Thoracic aorta (tissue), 2 donors: ENCODE measurements around the gene OR13C2. TPM values are rescaled to one million over a fixed set of nuclear protein-coding genes. Genes with fewer than 3 reads are reported as not detected.

ENCODE experiments used
- ATAC-seq: fragments of 150-250 bp; one replicate; pipeline ENCODE4 v1.8.0; 2017; ENCODE audit warnings: low read depth; ENCODE audit not compliant: insufficient number of reproducible peaks, low FRiP score
- DNase-seq: peaks from one replicate; pipeline ENCODE4 v3.0.0-alpha.2; 2020; ENCODE audit warnings: low spot score
- H3K27ac ChIP-seq, 2 donors: fragments of 200-600 bp; sonication (generic); 1 replicate in 1 of 2; 2 replicates in 1 of 2; pipeline ENCODE4 v1.5.1; 2016; ENCODE audit warnings: mild to moderate bottlenecking in 2 of 2, moderate library complexity in 2 of 2
- H3K27me3 ChIP-seq: fragments of 200-600 bp; sonication (generic); replicated peaks from 2 replicates; pipeline ENCODE4 v1.6.0; 2016; ENCODE audit warnings: mild to moderate bottlenecking; ENCODE audit not compliant: insufficient read depth
- H3K36me3 ChIP-seq: fragments of 200-600 bp; sonication (generic); one replicate; pipeline ENCODE4 v1.5.1; 2016
- H3K4me1 ChIP-seq, 2 donors: fragments of 200-600 bp; sonication (generic); 1 replicate in 1 of 2; 2 replicates in 1 of 2; pipeline versions ENCODE4 v1.5.1 to v1.6.0; 2016; ENCODE audit warnings: low read depth in 2 of 2, mild to moderate bottlenecking in 1 of 2; ENCODE audit not compliant: control insufficient read depth in 1 of 2
- H3K4me3 ChIP-seq: fragments of 200-600 bp; sonication (generic); 2 replicates; pipeline ENCODE4 v1.5.1; 2016; ENCODE audit warnings: mild to moderate bottlenecking
- H3K9me3 ChIP-seq: fragments of 200-600 bp; sonication (generic); 2 replicates; pipeline ENCODE4 v1.5.1; 2016
- total RNA-seq, 2 donors: library from RNA; depleted of rRNA; stranded (reverse); fragments of >200 nt; gene quantifications; one replicate each; pipeline versions ENCODE4 v1.1.0 to v1.2.3, GENCODE V29; 2016
- TF ChIP-seq, protein P1 (sequence below): fragments of 200-600 bp; sonication (generic); IDR thresholded peaks from one replicate; pipeline ENCODE4 v1.5.1; 2019; ENCODE audit warnings: antibody characterized with exemption

OR13C2 gene
- total RNA-seq, 2 donors from 2014 or later, result not detected

- Histone ChIP-seq H3K27ac (no peak overlapping the region), H3K27me3 (no peaks in the 10 kb centered on the region), H3K9me3 (no peaks in the 10 kb centered on the region), H3K4me1 (no peaks in the 10 kb centered on the region), H3K4me3 (no peak overlapping the region), H3K36me3 (no peaks in the 10 kb centered on the region)
- no peak for DNase-seq
- ATAC-seq, result no peak
- TF ChIP-seq, protein P1, sequence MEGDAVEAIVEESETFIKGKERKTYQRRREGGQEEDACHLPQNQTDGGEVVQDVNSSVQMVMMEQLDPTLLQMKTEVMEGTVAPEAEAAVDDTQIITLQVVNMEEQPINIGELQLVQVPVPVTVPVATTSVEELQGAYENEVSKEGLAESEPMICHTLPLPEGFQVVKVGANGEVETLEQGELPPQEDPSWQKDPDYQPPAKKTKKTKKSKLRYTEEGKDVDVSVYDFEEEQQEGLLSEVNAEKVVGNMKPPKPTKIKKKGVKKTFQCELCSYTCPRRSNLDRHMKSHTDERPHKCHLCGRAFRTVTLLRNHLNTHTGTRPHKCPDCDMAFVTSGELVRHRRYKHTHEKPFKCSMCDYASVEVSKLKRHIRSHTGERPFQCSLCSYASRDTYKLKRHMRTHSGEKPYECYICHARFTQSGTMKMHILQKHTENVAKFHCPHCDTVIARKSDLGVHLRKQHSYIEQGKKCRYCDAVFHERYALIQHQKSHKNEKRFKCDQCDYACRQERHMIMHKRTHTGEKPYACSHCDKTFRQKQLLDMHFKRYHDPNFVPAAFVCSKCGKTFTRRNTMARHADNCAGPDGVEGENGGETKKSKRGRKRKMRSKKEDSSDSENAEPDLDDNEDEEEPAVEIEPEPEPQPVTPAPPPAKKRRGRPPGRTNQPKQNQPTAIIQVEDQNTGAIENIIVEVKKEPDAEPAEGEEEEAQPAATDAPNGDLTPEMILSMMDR, result no peak
These were observed 15.8 kb downstream of the OR13C2 start for GRCh38 chr9:104589626-104590025.

DNA sequence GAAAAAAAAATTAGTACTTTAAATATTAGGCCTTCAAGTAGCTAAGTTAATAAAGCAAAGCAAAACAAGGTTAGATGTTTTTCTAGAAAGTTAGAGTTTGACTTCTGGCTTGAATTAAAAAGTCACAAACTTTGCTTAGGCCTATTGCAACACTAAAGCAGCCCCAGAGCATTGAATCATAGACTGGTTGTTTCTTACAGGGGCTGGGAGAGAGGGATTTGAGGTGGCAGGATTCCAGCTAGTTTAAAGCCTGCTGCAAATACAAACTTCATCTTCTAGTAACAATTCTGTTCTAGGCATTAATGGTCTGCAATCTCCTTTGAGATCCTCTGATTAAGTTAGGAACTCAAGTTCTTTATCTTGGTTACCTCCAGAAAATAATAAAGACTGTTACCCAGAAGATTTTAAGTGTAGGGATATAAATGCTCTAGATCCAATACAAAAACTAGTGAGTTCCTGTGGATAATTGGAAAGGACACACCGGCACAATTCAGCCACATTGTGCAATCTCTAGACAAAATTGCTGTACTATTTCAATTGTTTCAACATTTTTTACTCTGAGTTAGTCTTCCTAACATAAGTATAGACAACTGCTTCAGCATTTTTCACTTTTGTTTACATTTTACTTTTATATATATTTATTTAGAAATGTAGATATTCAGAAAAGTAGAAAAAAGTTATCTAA is 18.8 kb downstream of the OR13C2 start:
- H3K27ac ChIP-seq, result no peak overlapping the region
- no peak overlapping the region for H3K4me3 ChIP-seq
- TF ChIP-seq, protein P1, result no peak
- H3K4me1 ChIP-seq, result no peaks in the 10 kb centered on the region
- H3K36me3 ChIP-seq, result no peaks in the 10 kb centered on the region
- H3K27me3 ChIP-seq, result no peaks in the 10 kb centered on the region
- no peaks in the 10 kb centered on the region for H3K9me3 ChIP-seq
- ATAC-seq, result no peak
- DNase-seq, result no peak

GRCh38 chr9:104580562-104580961 is 24.9 kb downstream of the OR13C2 start:
- ATAC-seq (no peak), DNase-seq (no peak)
- Histone ChIP-seq H3K36me3 (no peaks in the 10 kb centered on the region), H3K9me3 (no peaks in the 10 kb centered on the region), H3K4me3 (no peak overlapping the region), H3K27ac (no peak overlapping the region), H3K4me1 (no peaks in the 10 kb centered on the region), H3K27me3 (no peaks in the 10 kb centered on the region)
- TF ChIP-seq, protein P1, result no peak

DNA sequence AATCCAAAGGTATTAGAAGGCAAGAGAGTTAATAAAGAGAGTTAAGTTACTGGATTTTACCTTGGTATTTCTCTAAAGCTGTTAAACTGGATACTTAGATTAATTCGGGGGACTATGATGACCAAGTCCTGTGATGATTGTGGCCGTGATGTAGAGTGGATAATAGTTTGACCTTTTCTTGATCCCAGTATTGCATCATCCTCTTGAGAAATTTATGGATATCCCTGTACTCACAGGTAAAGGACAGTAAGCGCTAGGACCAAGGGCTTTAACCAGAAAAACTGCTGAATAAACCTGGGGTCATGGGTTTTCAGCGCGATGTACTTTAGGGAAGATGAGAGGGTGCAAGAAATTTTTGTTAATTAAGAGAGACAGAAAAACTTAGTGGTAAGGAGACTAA is 28.2 kb downstream of the OR13C2 start:
- Histone ChIP-seq H3K4me1 (no peaks in the 10 kb centered on the region), H3K9me3 (peaks cover 4% of the 10 kb centered on the region), H3K27ac (no peak overlapping the region), H3K4me3 (no peak overlapping the region), H3K36me3 (no peaks in the 10 kb centered on the region), H3K27me3 (no peaks in the 10 kb centered on the region)
- TF ChIP-seq, protein P1, result no peak
- ATAC-seq (no peak), DNase-seq (no peak)

GRCh38 chr9:104575456-104575855 is 30.0 kb downstream of the OR13C2 start:
- Histone ChIP-seq H3K4me3 (no peak overlapping the region), H3K27me3 (no peaks in the 10 kb centered on the region), H3K9me3 (peaks cover 4% of the 10 kb centered on the region), H3K4me1 (no peaks in the 10 kb centered on the region), H3K27ac (no peak overlapping the region), H3K36me3 (no peaks in the 10 kb centered on the region)
- ATAC-seq (no peak), DNase-seq (no peak)
- TF ChIP-seq, protein P1, result no peak
